Endothelial cell of umbilical vein (primary cell): ENCODE measurements around the gene ZNF331. TPM values are rescaled to one million over a fixed set of nuclear protein-coding genes. Genes with fewer than 3 reads are reported as not detected.

ENCODE experiments used
- BruUV-seq: library from RNA; stranded (reverse); fragments of 400-500 nt; replicated peaks from 2 replicates; lab custom pipeline; 2021; lab: Mats Ljungman, UMichigan
- CTCF ChIA-PET: fragments of 300-600, 350-600 bp; sonication (Branson Sonifier 250); formaldehyde crosslinking; loops from one replicate; lab custom pipeline; 2021; ENCODE audit warnings: antibody characterized with exemption, inconsistent platforms; lab: Charles Lee
- POLR2A ChIA-PET: fragments of 300-600, 350-600 bp; sonication (Branson Sonifier 250); formaldehyde crosslinking; loops from one replicate; lab custom pipeline; 2021; ENCODE audit warnings: antibody characterized with exemption, inconsistent platforms; lab: Charles Lee
- DNase-seq: peaks from one replicate; pipeline ENCODE4 v3.0.0-alpha.2; 2011; ENCODE audit warnings: low read depth, low spot score
- FAIRE-seq: peaks from 2 replicates; lab custom pipeline; 2011; peaks lifted over from hg19 to GRCh38; lab: Jason Lieb, UNC
- H2AFZ ChIP-seq: 2 replicates; pipeline ENCODE4 v1.6.0; 2012; ENCODE audit warnings: low read depth, low read length, control low read depth, inconsistent platforms
- H3K27ac ChIP-seq: 2 replicates; pipeline ENCODE4 v1.5.1; 2011; ENCODE audit warnings: low read depth, mild to moderate bottlenecking, control low read depth, low read length, moderate library complexity; ENCODE audit not compliant: insufficient read depth
- H3K27me3 ChIP-seq, 2 experiments: 2 replicates each; pipeline versions ENCODE4 v1.6.0 to v1.6.1; 2011; ENCODE audit warnings: low read length in 2 of 2, mixed read lengths in 1 of 2; ENCODE audit not compliant: control insufficient read depth in 2 of 2, insufficient read depth in 2 of 2
- H3K36me3 ChIP-seq, 2 experiments: 2 replicates in 1 of 2; 3 replicates in 1 of 2; pipeline ENCODE4 v1.5.1; 2011; ENCODE audit warnings: low read length in 2 of 2, mild to moderate bottlenecking in 1 of 2, moderate library complexity in 1 of 2; ENCODE audit not compliant: control insufficient read depth in 2 of 2, insufficient read depth in 2 of 2; ENCODE audit errors: extremely low read depth in 1 of 2
- H3K4me1 ChIP-seq: 3 replicates; pipeline ENCODE4 v1.5.1; 2011; ENCODE audit warnings: mild to moderate bottlenecking, low read length; ENCODE audit not compliant: control insufficient read depth, insufficient read depth; ENCODE audit errors: extremely low read depth
- H3K4me2 ChIP-seq: 2 replicates; pipeline ENCODE4 v1.6.1; 2011; ENCODE audit warnings: low read length, control low read depth, mixed read lengths; ENCODE audit not compliant: insufficient read depth
- H3K4me3 ChIP-seq, 3 experiments: fragments of 200-600 bp in 1 of 3; sonication (generic), shearing (Covaris generic) in 1 of 3; replicated peaks in 1 of 3; 2 replicates each; pipeline ENCODE4 v1.5.1; 2011 to 2016; ENCODE audit warnings: control low read depth in 3 of 3, low read length in 3 of 3, mild to moderate bottlenecking in 2 of 3, inconsistent platforms in 1 of 3, low read depth in 1 of 3, moderate library complexity in 1 of 3; ENCODE audit not compliant: insufficient read depth in 1 of 3
- H3K79me2 ChIP-seq: 2 replicates; pipeline ENCODE4 v1.6.0; 2012; ENCODE audit warnings: low read length, inconsistent platforms; ENCODE audit not compliant: control insufficient read depth, insufficient read depth
- H3K9ac ChIP-seq: replicated peaks from 2 replicates; pipeline ENCODE3; 2011; ENCODE audit warnings: low read length, control low read depth; ENCODE audit not compliant: insufficient read depth; ENCODE audit errors: extremely low read depth
- H3K9me1 ChIP-seq: replicated peaks from 3 replicates; pipeline ENCODE4 v1.6.0; 2011; ENCODE audit warnings: mild to moderate bottlenecking, low read length; ENCODE audit not compliant: control insufficient read depth, insufficient read depth; ENCODE audit errors: extremely low read depth
- H3K9me3 ChIP-seq: replicated peaks from 2 replicates; pipeline ENCODE4 v1.5.1; 2012; ENCODE audit warnings: low read length, inconsistent platforms; ENCODE audit not compliant: control insufficient read depth, insufficient read depth
- H4K20me1 ChIP-seq: replicated peaks from 2 replicates; pipeline ENCODE3; 2011; ENCODE audit warnings: mild to moderate bottlenecking, low read length; ENCODE audit not compliant: control insufficient read depth, insufficient read depth; ENCODE audit errors: extremely low read depth
- EZH2 ChIP-seq: IDR thresholded peaks from 2 replicates; pipeline ENCODE4 v1.6.1; 2012; ENCODE audit warnings: borderline replicate concordance, low read depth, mild to moderate bottlenecking, moderate library complexity, low read length, inconsistent platforms; ENCODE audit not compliant: severe bottlenecking
- FOS ChIP-seq: IDR thresholded peaks from 2 replicates; pipeline ENCODE4 v1.6.1; 2011; ENCODE audit warnings: mild to moderate bottlenecking, low read length, moderate library complexity, borderline replicate concordance; ENCODE audit not compliant: insufficient read depth
- GATA2 ChIP-seq: IDR thresholded peaks from 2 replicates; pipeline ENCODE4 v1.7.0; 2011; ENCODE audit warnings: low read depth, mild to moderate bottlenecking, moderate library complexity, mixed read lengths, low read length; ENCODE audit not compliant: insufficient read length, insufficient read depth
- JUN ChIP-seq: IDR thresholded peaks from 2 replicates; pipeline ENCODE4 v1.6.1; 2011; ENCODE audit warnings: borderline replicate concordance, low read depth; ENCODE audit not compliant: insufficient read length, insufficient read depth
- MAX ChIP-seq: IDR thresholded peaks from 2 replicates; pipeline ENCODE4 v1.6.1; 2011; ENCODE audit not compliant: insufficient read depth, insufficient read length
- MYC ChIP-seq: IDR thresholded peaks from one replicate; pipeline ENCODE4 v1.6.1; 2011; ENCODE audit warnings: mild to moderate bottlenecking, low read depth, low read length
- POLR2A ChIP-seq: IDR thresholded peaks from 2 replicates; pipeline ENCODE4 v1.6.1; 2012; ENCODE audit warnings: low read depth, mild to moderate bottlenecking, control low read depth, low read length
- POLR2AphosphoS5 ChIP-seq: IDR thresholded peaks from 2 replicates; pipeline ENCODE4 v1.6.1; 2012; ENCODE audit warnings: low read depth, mild to moderate bottlenecking, control low read depth, low read length, moderate library complexity; ENCODE audit not compliant: insufficient read depth
- dilution Hi-C: fragments of 300-500 bp; cut with MboI; formaldehyde crosslinking; loops from one replicate; pipeline ENCODE4 v1.15.0; 2019; ENCODE audit warnings: low sequenced_read_pairs; ENCODE audit not compliant: extremely low pct_ligation_motif_present
- intact Hi-C: fragments of 100-400 bp; cut with micrococcal nuclease; formaldehyde crosslinking; loops from one replicate; pipeline ENCODE4 v1.10.0; 2022
- polyA plus RNA-seq, 4 experiments: library from polyadenylated mRNA; depleted of rRNA in 3 of 4; stranded (reverse) in 3 of 4; unstranded in 1 of 4; fragments of >200 nt; gene quantifications; 2 replicates each; pipeline versions ENCODE4 v1.2.1 to v1.2.3, GENCODE V29; 2011 to 2012; ENCODE audit warnings: missing spikeins in 1 of 4
- total RNA-seq: library from RNA; stranded (reverse); gene quantifications from 2 replicates; pipeline ENCODE4 v1.2.3, GENCODE V29; 2021
- TF ChIP-seq, protein P1 (sequence below), 2 donors: IDR thresholded peaks; 1 replicate in 1 of 2; 2 replicates in 1 of 2; pipeline ENCODE4 v1.5.1; 2011; ENCODE audit warnings: low read length in 2 of 2, mild to moderate bottlenecking in 2 of 2, moderate library complexity in 2 of 2, control low read depth in 1 of 2, inconsistent platforms in 1 of 2, low read depth in 1 of 2; ENCODE audit not compliant: insufficient read depth in 1 of 2; ENCODE audit errors: extremely low read depth in 1 of 2

The ZNF331 gene
- total and polyA plus RNA-seq, 2 donors (not counting 3 experiments of a cell fraction or from before 2014, with no cell fraction given), result 6.2 to 11.2 TPM

DNA sequence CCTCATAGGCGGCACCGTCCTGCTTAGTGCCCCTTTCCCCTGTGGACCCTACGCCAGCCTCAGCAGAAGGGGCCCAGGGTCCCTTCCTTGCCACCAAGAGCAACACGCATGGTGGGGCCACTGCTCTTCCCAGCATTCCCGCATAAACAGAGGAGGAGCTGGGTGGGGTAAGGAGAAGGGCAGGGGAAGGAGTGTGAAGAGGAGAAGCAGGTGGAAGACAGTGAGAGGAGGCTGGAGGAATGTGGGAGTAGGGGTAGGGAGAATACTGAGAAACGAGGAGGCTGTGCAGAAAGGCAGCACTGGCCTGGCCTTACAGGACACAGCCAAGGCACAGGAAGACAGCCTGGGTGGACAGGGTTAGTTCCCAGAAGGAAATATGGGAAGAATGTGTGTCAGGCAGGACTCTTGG, 43.9 kb downstream of the ZNF331 start:
- no peaks in the 10 kb centered on the region for H3K9me1 ChIP-seq
- FAIRE-seq (no peak), DNase-seq (no peak)
- H3K27ac ChIP-seq, result no peak overlapping the region
- TF ChIP-seq FOS (no peak), MAX (no peak), POLR2A (no peak), MYC (no peak), JUN (no peak), POLR2AphosphoS5 (no peak), GATA2 (no peak), EZH2 (no peak)
- TF ChIP-seq, protein P1, sequence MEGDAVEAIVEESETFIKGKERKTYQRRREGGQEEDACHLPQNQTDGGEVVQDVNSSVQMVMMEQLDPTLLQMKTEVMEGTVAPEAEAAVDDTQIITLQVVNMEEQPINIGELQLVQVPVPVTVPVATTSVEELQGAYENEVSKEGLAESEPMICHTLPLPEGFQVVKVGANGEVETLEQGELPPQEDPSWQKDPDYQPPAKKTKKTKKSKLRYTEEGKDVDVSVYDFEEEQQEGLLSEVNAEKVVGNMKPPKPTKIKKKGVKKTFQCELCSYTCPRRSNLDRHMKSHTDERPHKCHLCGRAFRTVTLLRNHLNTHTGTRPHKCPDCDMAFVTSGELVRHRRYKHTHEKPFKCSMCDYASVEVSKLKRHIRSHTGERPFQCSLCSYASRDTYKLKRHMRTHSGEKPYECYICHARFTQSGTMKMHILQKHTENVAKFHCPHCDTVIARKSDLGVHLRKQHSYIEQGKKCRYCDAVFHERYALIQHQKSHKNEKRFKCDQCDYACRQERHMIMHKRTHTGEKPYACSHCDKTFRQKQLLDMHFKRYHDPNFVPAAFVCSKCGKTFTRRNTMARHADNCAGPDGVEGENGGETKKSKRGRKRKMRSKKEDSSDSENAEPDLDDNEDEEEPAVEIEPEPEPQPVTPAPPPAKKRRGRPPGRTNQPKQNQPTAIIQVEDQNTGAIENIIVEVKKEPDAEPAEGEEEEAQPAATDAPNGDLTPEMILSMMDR (IDR thresholded peaks at IDR 0.05; ENCODE audit: extremely low read depth in 1 of 2, insufficient read depth in 1 of 2, low read depth in 1 of 2, low read length in 2 of 2), result no peak
- H3K36me3 ChIP-seq, result peaks cover 5 to 6% of the 10 kb centered on the region in 2 experiments
- dilution Hi-C loops (no loop called here), intact Hi-C loops (no loop called here)
- BruUV-seq, result no TSS peak
- ChIA-PET POLR2A (no interaction called here), CTCF (no interaction called here)
- H2AFZ ChIP-seq, result no peak overlapping the region
- H3K4me1 ChIP-seq, result no peaks in the 10 kb centered on the region
- H3K79me2 ChIP-seq, result no peaks in the 10 kb centered on the region
- H3K9me3 ChIP-seq, result peaks cover 13% of the 10 kb centered on the region
- H3K9ac ChIP-seq, result no peak overlapping the region
- H3K4me2 ChIP-seq, result no peak overlapping the region
- no peak overlapping the region for H3K4me3 ChIP-seq
- no peaks in the 10 kb centered on the region for H4K20me1 ChIP-seq
- H3K27me3 ChIP-seq, result no peaks in the 10 kb centered on the region
